HepG2 (cell line): ENCODE results near the gene SMLR1. TPM values are rescaled to one million over a fixed set of nuclear protein-coding genes. Genes with fewer than 3 reads are reported as not detected.
A peak's percentile ranks its signal among the peaks of the same experiment; 100 is the strongest.

Source experiments
- CTCF ChIP-seq: sonication (generic); formaldehyde crosslinking; IDR thresholded peaks from 2 replicates; pipeline ENCODE4 v1.5.0; 2020; ENCODE audit warnings: mild to moderate bottlenecking, missing genetic modification reagents, moderate library complexity
- FOXA3 ChIP-seq: IDR thresholded peaks from 2 replicates; pipeline ENCODE4 v1.6.1; 2016; ENCODE audit warnings: missing genetic modification reagents, missing compliant biosample characterization
- HNF1B ChIP-seq: sonication (generic); formaldehyde crosslinking; IDR thresholded peaks from 2 replicates; pipeline ENCODE4 v1.5.1; 2020; ENCODE audit warnings: mild to moderate bottlenecking, moderate library complexity, missing genetic modification reagents
- ISL2 ChIP-seq: sonication (generic); formaldehyde crosslinking; IDR thresholded peaks from 2 replicates; pipeline ENCODE4 v1.5.0; 2020; ENCODE audit warnings: missing genetic modification reagents
- MIER2 ChIP-seq: IDR thresholded peaks from 2 replicates; pipeline ENCODE4 v1.6.1; 2016; ENCODE audit warnings: missing biosample characterization, missing genetic modification reagents
- PAXIP1 ChIP-seq: sonication (generic); formaldehyde crosslinking; conservative IDR thresholded peaks from 2 replicates; pipeline ENCODE4 v1.4.0; 2020; ENCODE audit warnings: mild to moderate bottlenecking, missing genetic modification reagents, moderate library complexity
- POGZ ChIP-seq: sonication (generic); formaldehyde crosslinking; IDR thresholded peaks from 2 replicates; pipeline ENCODE4 v1.4.0; 2020; ENCODE audit warnings: mild to moderate bottlenecking, missing genetic modification reagents
- PRDM4 ChIP-seq: sonication (generic); formaldehyde crosslinking; IDR thresholded peaks from 2 replicates; pipeline ENCODE4 v1.9.0; 2021; ENCODE audit warnings: missing genetic modification reagents, borderline replicate concordance
- RBAK ChIP-seq: sonication (generic); formaldehyde crosslinking; IDR thresholded peaks from 2 replicates; pipeline ENCODE4 v1.5.1; 2020; ENCODE audit warnings: mild to moderate bottlenecking, missing genetic modification reagents
- SNAPC4 ChIP-seq: sonication (generic); formaldehyde crosslinking; IDR thresholded peaks from 2 replicates; pipeline ENCODE4 v1.4.0; 2020; ENCODE audit warnings: mild to moderate bottlenecking, missing genetic modification reagents
- SP5 ChIP-seq: IDR thresholded peaks from 2 replicates; pipeline ENCODE4 v1.6.1; 2016; ENCODE audit warnings: low read depth, borderline replicate concordance
- TSC22D2 ChIP-seq: sonication (generic); formaldehyde crosslinking; IDR thresholded peaks from 2 replicates; pipeline ENCODE4 v1.5.1; 2020; ENCODE audit warnings: missing genetic modification reagents, mild to moderate bottlenecking, borderline replicate concordance
- YEATS2 ChIP-seq: sonication (generic); formaldehyde crosslinking; IDR thresholded peaks from 2 replicates; pipeline ENCODE4 v1.4.0; 2020; ENCODE audit warnings: missing genetic modification reagents, borderline replicate concordance
- ZNF607 ChIP-seq: sonication (generic); formaldehyde crosslinking; IDR thresholded peaks from 2 replicates; pipeline ENCODE4 v1.5.1; 2020; ENCODE audit warnings: missing genetic modification reagents, mild to moderate bottlenecking, borderline replicate concordance
- polyA plus RNA-seq, 8 experiments: library from polyadenylated mRNA; depleted of rRNA in 3 of 8; stranded (reverse) in 7 of 8; unstranded in 1 of 8; fragments of >200 nt; fragmentation: Illumina TruSeq in 4 of 8; extraction: Trizol in 4 of 8; gene quantifications; 2 replicates each; pipeline versions ENCODE4 v1.2.1 to v1.2.3, GENCODE V29; 2011 to 2016; ENCODE audit warnings: low read depth in 4 of 8, missing spikeins in 1 of 8, mixed read lengths in 1 of 8; ENCODE audit not compliant: insufficient read depth in 1 of 8
- total RNA-seq, 5 experiments: library from RNA; depleted of rRNA; stranded (reverse); fragments of >200 nt; fragmentation: Illumina TruSeq; extraction: Trizol; gene quantifications; 2 replicates each; pipeline ENCODE4 v1.2.3, GENCODE V29; 2016; ENCODE audit warnings: low read depth in 1 of 5

Gene SMLR1
- total and polyA plus RNA-seq, 2 of the 13 experiments (the other 11 are each of a cell fraction or from before 2014, with no cell fraction given): 41.8 to 104 TPM

- TF ChIP-seq PRDM4 (CRISPR knock-in tag): 0 out of 2 replicates have a peak, but pooled peaks have one; percentile 41
- peak; percentile 61; the same call in 1 of the 2 replicates for TF ChIP-seq RBAK (CRISPR knock-in tag)
- TF ChIP-seq PAXIP1: peak; percentile 98
- TF ChIP-seq ZNF607 (CRISPR knock-in tag): no peak
- TF ChIP-seq TSC22D2 (CRISPR knock-in tag): no peak
- TF ChIP-seq HNF1B (CRISPR knock-in tag): peak; percentile 49
- TF ChIP-seq SNAPC4 (CRISPR knock-in tag): 0 out of 2 replicates have a peak, but pooled peaks have one; percentile 68
- TF ChIP-seq CTCF: 0 out of 2 replicates have a peak, but pooled peaks have one; percentile 15
- TF ChIP-seq FOXA3: peak; percentile 81
- TF ChIP-seq POGZ (CRISPR knock-in tag): peak; percentile 94
- TF ChIP-seq SP5 (CRISPR knock-in tag): peak; percentile 59; the same call in 1 of the 2 replicates
- no peak for TF ChIP-seq YEATS2 (CRISPR knock-in tag)
- TF ChIP-seq MIER2 (CRISPR knock-in tag): peak; percentile 79
- peak; percentile 90 for TF ChIP-seq ISL2 (CRISPR knock-in tag)
Observed at GRCh38 chr6:130853555-130854183, 26.5 kb downstream of the SMLR1 start (continued).
